Epidermal melanocyte (primary cell): ENCODE data around the gene KCNK2.

Source experiments
- DNase-seq: peaks from one replicate; pipeline ENCODE4 v3.0.0; 2011; ENCODE audit warnings: low spot score; ENCODE audit not compliant: insufficient read length

The KCNK2 gene

GRCh38 chr1:215251428-215251827, 168.9 kb downstream of the KCNK2 start:
- no peak for DNase-seq

DNA sequence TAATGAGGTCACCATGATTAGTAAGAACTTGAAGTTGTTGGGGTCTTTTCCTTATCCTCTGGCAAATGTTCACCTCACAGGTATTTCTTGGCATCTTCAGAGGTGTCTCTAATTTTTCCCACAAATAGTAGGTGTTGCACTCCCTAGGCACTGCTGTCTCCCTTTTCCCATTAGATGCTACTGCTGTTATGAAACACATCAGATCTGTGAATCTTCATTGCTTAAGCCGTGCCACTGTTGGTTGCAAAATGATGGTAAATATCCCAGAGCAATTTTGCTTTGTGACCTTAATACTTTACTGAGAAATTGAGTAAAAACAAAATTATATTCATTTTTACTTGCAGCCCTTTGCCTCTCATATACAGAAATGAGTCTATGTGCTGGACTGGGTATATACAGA, 169.6 kb downstream of the KCNK2 start:
- no peak for DNase-seq

DNA sequence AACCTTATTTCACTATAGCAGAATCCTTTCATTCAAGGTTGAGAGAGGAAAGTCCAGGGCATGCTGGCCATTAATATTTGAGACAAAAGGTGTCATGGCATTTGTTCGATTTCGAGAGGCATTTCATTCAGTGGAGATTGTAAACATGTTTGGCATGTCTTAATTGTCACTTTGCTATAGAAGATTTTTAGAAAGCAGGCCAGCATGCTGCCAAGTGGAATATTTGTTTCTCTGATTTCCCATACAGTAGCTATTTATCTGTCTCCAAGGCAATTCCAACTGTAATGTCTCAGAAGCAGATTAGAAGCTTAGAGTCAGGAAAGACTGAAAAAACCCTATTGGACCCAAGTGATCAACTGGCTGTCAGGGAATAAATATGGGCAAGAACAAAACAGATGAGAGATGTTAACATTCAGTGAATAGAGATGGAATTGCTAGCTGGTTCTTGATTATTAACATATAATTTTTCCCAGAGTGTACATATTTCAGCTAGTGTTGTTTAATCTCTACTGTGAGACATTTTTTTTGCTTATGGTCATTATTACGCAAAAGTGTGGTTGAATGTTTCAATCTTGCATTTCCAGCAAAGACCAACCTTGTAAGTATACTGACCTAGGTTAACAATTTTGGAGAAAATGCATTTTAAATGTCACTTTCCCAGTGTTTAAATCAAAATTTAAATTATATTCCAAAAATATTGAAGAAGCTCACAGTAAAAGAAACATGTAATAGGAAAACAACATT, 174.6 kb downstream of the KCNK2 start:
- DNase-seq, result no peak

- no peak for DNase-seq
Observed at GRCh38 chr1:215260711-215261110, 178.2 kb downstream of the KCNK2 start.

DNA sequence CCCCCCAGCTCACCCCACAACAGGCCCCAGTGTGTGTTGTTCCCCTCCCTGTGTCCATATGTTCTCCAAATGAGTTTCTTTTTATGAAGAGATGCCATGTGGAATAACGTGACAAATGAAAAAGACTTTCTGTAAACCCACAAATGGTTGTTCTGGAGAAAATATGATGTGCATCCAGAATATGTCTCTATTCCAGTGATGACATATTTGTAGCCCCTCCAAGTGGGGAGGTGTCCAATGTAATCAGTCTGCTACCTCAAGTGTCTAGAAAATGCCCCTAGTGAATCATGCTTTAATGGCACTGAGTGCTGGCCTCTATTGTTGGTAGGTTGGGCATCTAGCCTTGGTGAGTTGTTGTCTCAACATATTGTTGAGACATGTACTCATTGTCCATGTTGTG, 179.6 kb downstream of the KCNK2 start:
- no peak for DNase-seq

- no peak for DNase-seq
Observed at GRCh38 chr1:215263636-215264035, 181.1 kb downstream of the KCNK2 start.

DNA sequence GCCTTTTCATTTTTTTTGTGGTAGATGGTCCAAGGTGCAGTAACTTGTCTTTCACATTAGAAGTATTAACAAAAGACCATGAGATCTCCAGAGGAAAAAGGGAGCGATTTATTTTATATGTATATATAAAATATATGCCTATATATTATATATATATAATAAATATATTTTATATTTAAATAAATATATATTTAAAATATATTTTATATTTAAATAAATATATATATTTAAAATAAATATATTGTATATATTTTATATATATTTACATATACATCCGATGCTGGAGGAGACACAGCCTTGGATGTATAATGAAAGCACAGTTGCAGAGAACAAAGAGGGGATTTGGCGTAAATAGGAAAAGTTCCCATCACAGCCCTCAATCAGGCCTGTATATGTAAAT, 182.1 kb downstream of the KCNK2 start:
- no peak for DNase-seq

DNA sequence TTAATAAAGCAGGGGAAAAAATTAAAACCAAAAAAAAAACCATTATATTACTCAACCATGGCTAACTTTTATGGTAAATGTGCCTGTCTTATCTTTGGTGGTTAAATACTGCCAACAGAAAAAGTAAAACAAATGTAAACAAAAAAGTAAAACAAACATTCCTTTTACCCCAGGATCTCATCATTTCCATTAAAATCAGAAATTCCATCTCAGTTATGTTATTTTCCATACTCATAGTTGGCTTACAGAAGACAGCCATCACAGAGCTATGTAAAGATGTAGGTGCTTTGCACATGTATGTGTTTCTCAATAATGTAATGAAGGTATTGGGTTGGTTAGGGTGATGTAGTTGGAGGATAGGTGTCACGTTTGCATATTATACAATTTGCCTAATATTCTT, 185.0 kb downstream of the KCNK2 start:
- no peak for DNase-seq

DNA sequence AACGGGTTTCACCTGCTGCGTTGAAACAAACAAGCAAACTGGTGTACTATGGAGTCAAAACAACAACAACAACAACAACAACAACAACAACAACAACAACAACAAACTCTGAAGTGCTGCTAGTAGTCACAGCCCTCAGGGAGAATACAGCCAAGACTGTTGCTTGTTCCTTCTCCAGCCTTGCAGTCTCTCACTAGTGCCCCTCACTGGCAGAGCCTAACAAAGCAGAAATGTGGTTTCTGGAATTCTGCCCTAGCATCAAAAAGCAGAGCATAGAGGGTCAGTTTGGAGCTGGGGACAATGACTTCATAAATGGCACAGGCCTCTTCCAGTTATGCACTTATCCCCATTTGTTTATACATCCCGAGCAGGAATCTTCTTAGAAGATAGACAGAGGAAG, 187.4 kb downstream of the KCNK2 start:
- DNase-seq, result no peak

DNA sequence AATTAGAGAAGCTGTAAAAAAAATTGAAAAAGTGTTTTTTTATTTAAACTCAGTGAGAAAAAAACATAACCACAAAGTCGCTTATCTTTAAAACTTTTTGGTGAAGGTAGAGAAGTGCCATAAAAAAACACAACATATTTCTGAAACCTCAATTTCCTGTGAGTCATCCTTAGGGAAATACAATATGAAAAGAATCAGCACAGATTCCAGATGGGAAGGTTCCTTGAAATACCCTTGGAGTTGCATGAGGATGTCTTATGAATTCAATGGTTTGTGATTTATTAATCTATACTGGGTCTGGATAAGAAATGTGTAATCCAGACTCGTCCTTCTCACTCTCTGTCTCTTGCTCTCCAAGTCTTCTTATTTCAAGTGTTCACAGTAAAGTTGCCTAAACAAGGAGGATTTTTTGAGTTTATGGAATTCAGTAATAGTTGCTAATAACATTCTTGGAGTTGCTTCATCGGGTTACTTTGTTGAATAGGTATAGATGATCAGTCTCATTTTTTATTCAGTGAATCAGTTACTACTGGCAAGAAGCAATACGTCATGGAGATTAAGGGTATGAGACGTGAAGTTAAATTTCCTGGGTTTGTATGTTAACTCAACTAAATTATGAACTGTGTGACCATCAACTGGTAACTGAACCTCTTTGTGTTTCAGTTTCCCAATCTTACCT, 191.4 kb downstream of the KCNK2 start:
- DNase-seq, result peak; percentile 24

- no peak for DNase-seq
Observed at GRCh38 chr1:215276582-215276981, 194.0 kb downstream of the KCNK2 start.

DNA sequence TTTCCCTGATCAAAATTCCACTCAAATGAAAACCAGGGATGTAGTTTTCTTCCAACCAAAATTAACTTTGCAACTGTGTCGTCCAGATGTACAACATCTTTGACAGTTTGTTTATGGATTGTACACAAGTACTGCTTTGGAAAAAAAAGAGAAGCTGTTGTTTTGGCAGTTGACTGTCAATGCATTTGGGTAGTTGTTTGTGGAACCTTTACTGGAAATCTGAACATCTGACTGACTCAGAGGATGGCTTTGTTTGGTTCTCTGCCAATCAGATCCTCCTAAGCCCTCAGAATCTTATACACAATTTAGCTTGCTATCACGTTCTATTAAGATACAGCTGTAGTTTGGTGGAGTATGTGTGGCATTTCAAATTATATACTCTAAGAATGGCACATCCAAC, 195.0 kb downstream of the KCNK2 start:
- DNase-seq, result no peak

GRCh38 chr1:215279682-215280081, 197.1 kb downstream of the KCNK2 start:
- no peak for DNase-seq

GRCh38 chr1:215282557-215282956, 200.0 kb downstream of the KCNK2 start:
- DNase-seq, result no peak

DNA sequence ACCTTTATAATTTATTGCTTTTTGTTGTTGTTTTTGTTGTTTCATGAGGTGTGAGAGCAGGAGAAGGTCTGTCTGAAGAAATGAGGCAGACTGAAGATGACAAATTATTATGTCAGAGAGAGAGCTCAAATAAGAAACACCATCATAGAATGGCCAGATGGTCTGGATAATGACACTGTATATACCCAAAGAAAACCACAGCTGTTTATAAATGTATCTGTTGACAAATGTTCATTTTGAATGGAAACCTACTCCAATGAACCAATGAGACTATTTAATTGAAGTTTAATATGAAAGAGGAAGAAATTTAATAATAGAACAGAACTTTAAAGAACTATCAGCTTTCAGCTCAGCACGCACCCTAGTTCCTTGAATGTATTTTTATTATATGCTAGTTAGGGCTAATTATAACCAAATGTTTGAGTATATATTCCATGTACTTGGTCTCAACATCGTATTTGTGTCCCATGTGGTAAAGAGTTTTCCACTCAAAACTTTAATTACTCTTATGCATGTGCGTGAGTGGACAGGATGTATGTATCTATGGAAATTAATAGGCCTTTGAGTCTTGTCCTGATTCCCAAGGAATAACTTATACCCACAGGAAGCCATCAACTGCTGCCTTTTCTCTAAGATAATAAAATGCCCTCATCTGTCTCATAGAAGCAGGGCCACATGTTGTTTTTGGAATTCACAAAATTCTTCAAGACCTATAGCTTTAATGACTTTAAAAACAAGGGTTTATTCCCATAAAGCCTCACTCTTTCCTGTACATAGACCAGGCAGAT, 202.7 kb downstream of the KCNK2 start:
- no peak for DNase-seq
